SW 1271 (cell line): ENCODE data around the gene RSPO3.

Source experiments
- DNase-seq, 2 experiments: peaks; one replicate each; lab custom pipeline; 2025; lab: John Stamatoyannopoulos, UW

Gene RSPO3

DNA sequence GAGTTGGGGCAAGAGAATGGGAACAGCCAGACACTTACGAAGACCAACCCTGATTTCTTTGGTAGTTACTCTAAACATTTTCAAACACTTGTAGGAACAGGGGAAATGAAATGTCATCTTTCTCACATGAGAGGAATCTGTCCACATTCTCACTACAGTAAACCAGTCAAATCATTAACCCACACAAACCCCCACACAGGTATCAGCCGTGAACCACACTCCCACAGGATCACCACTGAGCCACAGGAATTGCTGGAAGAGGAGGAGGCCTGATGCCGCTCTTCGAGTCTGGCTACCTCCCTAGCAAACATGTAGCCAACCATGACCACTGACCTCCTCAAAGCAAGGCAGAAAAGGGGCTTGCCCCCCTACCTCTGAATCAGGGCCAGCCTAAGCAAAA is 6.9 kb upstream of the RSPO3 start:
- DNase-seq: no peak

- no peak for DNase-seq
Measured at GRCh38 chr6:127114214-127114760, 4.2 kb upstream of the RSPO3 start.

DNA sequence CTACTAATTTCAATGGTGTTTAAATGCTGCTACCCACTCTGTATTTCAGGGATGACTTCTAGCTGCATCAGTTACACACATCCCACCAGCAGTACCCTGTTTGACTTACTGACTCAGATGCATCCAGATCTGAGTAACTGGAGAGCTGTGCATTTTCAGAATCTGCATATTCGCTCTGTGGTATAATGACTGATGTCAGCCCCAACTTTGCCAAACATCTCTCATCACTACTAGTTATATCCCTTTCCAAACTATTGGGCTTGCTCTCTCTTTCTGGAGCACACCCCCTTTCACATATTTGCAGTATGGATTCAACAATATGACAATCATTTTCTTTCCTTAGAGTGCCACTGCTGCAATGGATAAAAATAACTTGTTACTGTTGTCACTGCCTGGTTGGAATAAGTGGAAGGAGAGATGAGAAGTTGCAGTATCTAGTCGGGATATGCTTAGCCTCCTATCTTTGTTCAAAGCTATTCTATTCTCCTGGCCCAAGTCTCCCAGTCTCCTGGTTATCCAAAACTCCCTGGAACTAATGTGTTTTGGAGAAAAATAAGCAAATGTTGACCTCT is 3.3 kb upstream of the RSPO3 start:
- DNase-seq: no peak

DNA sequence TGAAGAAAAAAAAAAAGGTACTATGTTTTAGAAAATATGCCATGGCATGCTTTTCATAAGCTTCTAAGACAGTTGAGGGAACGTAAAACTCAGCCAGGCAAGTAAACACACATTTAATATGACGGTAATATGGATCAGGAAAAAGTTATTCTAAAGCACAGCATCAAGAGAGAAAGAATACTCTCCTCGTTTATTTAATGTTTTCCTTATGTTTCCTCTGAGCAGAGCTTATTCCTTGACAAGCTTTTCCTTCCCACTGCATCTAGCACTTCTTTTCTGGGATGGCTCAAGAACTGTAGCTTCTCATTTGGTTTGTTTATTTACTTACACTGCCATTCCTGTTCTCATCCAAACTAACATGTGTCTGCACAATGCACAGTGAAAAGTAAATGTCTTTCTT is 2.7 kb upstream of the RSPO3 start:
- DNase-seq: no peak

DNA sequence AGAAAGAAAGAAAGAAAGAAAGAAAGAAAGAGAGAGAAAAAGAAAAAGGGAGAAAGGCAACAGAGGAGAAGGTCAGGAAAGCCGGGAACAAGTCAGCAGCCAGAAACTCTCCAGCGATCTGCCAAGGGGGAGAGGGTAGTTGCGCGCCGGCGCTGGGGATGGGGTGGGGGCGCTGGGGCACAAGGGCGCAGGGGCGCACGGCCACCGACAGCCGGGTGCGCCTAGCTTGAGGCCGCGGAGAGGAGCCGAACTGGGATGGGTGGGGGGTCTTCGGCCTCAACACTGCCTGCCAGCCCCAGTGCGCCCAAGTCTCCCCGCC is 533 bp upstream of the RSPO3 start:
- DNase-seq: no peak

- DNase-seq: peak in 1 of 2 experiments; percentile 38
Measured at GRCh38 chr6:127119102-127120022, 891 bp downstream of the RSPO3 start.

DNA sequence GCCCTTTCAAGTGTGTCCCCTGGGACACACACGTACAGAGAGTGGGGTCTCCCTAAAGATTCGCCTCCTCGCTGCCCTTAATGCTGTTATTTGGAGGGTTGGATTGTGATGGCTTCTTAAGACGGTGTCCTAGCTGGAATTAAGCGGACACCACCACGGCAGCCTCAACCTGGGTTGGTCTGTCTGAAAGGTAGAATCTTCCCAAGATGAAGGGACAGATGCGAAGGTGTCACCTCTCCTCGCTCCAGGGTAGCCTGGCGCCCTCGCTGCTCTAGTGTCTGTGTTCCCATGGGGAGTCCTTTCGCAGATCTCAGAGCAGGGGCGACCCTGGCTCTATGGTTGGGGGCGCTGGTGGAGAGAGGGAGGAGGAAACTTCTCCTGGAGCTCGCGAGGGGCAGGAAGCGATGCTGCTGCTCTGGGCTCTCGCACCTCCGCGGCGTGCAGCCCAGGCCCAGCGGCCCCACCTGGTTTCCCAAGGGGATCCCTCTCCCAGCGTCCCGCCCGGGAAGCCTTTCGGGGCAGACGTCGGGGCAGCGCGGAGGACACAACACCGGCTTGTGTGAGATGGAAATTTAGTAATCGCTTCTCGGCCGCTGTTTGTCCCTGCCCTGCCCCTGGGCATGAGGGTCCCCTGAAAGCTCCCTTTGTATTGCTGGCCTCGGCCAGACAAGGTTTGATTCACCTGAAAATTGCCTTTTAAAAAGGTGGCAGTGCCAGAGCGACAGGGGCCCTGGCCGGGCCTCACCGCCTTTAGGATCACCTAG is 1.7 kb downstream of the RSPO3 start:
- no peak for DNase-seq

DNA sequence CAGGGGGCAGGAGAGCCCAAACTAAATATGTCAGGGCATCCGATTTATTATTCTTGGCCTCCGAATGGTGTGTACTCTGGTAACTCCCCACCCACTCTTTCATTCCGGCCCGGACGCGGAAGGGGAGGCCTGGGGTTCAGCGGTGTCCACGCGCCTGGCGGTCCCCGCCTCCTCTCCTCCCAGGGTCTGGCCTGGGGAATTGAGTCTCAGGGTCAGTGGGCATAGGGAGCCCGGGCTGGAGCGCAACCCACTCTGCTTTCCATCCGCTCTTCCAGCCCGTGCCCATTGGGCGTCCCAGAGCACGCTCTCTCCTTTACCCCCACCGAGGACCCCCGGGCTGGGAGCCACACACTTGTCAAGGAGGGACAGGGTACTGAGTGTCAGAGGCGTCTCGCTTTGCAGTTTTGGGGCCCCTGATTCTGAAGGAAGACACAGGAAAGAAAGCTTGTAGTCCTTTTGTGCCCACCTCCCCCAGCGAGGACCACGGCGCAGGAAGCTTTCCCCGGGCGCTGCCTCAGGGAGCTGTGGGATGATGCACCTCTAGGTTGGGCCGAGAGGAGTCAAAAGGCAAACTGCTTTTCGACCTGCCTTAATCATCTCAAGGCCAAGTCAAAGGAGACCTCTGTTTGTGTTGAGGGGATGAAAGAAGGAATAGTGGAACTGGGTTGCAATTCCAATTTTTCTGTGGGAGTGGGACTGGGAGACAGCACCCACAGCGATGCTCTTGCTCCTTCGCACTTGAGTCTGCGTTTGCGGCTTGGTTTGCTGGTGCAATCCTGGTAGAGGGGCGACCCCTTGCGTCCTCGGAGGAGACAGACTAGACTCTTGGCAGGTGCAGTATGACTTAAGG is 2.5 kb downstream of the RSPO3 start:
- peak; percentile 48 to 74 for DNase-seq

DNA sequence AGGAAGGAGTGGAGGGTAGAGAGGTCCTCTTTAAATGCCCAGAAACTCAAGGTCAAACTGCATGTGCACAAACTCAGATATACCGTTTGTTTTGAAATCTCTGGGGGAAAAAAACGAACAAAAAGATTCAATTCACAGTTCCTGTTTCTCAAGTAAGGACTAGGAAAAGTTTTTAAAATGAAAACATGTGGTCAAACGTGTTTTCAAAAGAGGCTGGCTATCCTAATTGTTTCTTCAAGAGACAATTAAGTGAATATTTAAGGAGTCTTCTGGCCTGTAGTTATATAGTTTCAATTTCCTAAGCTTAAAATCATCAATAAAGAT is 3.1 kb downstream of the RSPO3 start:
- DNase-seq: no peak

DNA sequence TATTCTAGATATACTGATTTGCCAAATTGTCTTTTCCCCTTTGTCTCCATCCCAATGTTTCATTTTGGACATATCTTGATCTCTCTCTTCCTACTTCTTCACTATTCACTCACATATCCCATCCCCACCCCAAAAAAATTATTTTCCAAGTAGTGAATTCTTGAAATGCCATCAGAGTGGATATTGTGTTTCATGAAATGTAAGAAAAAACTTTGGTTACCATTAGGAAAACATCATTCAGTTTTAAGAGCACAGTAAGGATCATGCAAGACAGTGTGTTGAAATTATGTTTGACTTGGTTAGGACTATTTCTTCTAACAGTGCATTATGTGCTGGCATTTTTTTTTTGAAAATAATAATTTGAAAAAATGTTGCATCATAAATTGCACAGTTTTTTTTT is 5.7 kb downstream of the RSPO3 start:
- DNase-seq: no peak

- DNase-seq: no peak
Measured at GRCh38 chr6:127124680-127125079, 6.2 kb downstream of the RSPO3 start.

- no peak for DNase-seq
Measured at GRCh38 chr6:127128066-127128465, 9.6 kb downstream of the RSPO3 start.

DNA sequence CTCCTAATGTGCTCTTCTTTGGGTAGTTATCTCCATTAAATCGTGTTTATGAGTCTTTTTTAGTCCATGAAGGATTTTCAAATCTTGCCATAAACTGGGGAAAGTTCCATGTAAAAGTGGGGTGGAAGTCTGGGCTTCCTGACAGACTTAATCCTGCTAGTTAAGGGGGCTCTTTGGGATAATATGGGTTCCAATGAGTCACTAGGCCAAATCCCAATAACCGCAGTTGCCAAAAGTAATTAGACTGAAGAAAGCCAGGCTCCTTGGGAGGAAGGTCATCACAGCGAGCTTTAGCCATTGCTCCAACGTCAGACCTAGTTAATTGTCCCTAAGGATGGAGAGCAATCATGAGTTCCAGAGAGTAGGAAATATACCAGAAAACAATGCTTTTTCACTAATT is 10.8 kb downstream of the RSPO3 start:
- no peak for DNase-seq

- DNase-seq: no peak
Measured at GRCh38 chr6:127131275-127131674, 12.8 kb downstream of the RSPO3 start.

DNA sequence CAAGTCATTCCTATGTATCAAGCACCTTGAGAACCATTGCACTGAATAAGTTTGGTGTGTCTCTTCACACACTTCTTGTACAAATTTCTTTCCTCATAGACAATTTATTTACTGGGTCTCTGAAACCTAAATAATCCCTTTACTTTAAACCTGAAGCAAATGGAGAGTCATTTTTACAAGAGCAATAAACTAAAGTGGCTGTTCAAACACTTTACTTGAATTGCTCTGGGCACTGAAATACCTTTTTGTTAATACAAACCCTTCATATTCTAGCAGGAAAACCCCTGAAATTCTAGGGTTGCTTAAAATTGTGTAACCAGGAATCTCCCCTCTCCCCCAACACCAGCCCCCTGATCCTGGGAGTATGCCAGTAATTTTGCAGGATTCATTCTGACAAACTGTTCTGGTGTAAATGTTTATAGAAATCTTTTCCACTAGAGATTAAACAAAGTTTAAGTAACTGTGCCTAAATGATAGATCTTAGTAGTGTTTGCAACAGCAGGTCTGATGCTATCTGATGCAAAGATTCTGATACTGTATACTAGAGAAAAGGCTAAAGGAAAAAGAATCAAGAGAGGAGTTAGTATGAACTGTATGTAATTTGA is 13.4 kb downstream of the RSPO3 start:
- DNase-seq: no peak

GRCh38 chr6:127134136-127134535 is 15.7 kb downstream of the RSPO3 start:
- no peak for DNase-seq

- DNase-seq: no peak
Measured at GRCh38 chr6:127136786-127137185, 18.3 kb downstream of the RSPO3 start.

DNA sequence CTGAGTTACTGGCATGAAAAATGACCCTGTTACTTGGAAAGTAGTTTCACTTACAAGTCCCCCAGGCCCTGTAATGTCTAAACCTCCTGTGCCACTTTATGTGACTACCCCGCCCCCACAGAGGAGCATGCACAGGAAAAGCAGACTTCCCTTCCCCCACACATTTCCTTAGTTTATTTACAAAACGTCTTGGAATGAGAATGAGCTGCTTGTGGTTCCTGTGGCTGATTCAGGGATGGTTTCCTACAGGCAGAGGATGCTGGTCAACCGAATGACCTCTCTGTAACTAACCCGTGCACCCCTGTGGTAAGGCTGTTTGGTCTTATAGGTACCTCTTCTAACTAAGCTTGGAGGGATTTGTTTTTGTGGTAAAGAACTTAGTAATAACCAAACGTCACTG is 28.5 kb downstream of the RSPO3 start:
- peak; percentile 42 to 83 for DNase-seq

DNA sequence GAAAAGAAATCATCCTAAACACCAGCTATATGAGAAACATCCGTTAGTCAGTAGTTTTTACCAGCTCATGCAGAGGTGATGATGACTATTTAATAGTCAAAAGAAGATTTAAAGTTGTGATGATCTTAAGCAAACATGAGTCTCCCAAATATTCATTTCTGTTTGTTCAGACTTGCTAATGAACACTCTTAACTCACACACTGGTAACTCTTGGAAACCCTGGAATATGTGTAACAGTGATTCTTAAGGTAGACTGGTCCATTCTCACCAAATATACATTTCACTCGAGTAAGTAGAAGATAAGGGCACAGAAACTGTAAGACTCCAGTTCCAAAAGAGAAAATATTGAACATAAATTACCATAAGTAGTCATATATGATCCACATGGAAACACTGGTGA is 29.1 kb downstream of the RSPO3 start:
- no peak for DNase-seq

DNA sequence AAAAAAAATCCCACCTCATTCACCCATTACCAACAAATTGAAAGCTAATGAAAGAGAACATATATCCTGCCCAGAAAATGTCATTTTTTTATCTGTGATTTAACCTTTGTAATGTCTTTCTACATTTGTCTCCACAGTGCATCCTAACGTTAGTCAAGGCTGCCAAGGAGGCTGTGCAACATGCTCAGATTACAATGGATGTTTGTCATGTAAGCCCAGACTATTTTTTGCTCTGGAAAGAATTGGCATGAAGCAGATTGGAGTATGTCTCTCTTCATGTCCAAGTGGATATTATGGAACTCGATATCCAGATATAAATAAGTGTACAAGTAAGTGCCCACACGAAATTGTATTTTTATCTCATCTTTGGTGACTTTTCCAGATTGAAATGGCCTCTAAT is 30.0 kb downstream of the RSPO3 start:
- no peak for DNase-seq

DNA sequence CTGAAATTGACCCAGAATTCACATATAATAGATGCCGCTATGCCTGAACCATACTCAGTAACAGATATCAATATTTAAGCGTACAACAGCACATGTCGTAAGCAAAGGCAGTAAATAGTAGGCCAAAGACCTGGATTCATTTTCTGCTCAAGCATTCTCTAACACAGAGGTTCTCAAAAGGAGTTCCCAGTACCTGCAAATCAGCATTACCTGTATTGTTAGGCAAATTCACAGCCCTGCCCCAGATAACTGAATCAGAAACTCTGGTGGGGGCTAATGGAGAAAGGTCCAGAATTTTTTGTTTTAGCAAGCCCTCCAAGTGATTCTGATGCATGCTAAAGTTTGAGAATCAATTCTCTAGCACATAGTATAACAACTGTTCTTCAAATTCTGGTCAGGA is 36.0 kb downstream of the RSPO3 start:
- no peak for DNase-seq

DNA sequence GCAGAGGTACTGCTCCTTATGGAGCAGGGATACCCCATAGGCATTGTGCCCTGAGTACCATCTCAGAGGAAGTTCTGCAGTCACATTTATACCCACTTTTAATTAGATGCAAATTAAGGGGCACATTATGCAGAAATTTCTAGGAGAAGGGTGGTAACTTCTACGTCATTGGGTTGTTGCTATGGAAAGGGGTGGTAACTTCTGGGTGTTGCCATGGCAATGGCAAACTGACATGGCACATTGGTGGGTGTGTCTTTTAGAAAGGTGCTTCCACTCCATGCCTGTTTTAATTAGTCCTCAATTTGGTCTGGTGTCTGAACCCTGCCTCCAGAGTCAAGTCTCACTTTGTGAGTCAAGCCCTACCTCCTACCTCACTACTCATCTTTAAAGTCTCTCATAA is 42.0 kb downstream of the RSPO3 start:
- no peak for DNase-seq
